NCI-H2171 treated with DMSO at 0.1 percent for 48 hours (cell line): ENCODE data around the gene ZP3.
"Not testable (repeated sequence)": the region's sequence is repeated elsewhere in the genome, so short reads cannot be mapped to it uniquely, and the experiment has no call there.

Source experiments
- DNase-seq: peaks from one replicate; lab custom pipeline; 2025; lab: John Stamatoyannopoulos, UW

The ZP3 gene

DNA sequence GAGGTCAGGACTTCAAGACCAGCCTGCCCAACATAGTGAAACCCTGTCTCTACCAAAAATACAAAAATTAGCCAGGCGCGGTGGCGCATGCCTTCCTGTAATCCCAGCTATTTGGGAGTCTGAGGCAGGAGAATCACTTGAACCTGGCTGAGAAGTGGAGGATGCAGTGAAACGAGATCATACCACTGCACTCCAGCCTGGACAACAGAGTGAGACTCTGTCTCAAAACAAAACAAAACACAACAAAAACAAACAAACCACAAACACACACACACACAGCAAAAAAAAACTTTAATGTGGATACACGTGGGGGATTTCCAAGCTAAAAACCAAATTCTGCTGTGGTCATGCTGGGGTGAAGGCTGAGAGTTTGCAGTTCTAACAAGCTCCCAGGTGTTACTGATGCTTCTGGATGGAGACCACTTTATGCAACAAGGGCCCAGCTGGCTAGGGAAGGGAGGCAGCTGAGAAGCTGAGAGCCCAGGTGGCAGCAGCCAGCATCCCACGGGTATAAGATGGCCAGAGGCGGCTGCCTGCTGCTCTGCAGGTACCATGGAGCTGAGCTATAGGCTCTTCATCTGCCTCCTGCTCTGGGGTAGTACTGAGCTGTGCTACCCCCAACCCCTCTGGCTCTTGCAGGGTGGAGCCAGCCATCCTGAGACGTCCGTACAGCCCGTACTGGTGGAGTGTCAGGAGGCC lies at the start of gene ZP3:
Gene ZP3, plus strand, starts transcription at position 538 of the 699 bp plus-strand sequence. Its CDS starts 15 bp downstream, at position 553.
- DNase-seq: peak; percentile 86

DNA sequence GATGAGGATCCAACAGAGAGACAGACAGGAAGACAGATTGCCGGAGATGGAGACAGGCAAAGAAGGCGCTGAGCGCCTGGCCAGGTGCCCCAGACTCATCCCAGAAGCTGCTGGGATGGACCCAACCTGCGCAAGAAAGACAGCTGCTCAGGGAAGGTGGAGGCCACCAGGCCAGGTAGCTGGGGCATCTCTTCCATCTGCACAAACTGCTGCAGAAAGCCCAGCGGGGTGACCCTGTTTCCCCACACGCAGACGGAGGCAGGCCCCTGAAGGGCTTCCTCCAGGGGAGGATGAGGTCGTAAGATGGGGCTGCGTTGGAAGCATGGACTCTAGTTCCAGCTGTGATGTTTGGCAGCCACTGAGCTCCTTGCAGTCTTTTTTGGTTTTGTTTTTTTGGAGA lies 49.5 kb upstream of the ZP3 start:
- no peak for DNase-seq

DNA sequence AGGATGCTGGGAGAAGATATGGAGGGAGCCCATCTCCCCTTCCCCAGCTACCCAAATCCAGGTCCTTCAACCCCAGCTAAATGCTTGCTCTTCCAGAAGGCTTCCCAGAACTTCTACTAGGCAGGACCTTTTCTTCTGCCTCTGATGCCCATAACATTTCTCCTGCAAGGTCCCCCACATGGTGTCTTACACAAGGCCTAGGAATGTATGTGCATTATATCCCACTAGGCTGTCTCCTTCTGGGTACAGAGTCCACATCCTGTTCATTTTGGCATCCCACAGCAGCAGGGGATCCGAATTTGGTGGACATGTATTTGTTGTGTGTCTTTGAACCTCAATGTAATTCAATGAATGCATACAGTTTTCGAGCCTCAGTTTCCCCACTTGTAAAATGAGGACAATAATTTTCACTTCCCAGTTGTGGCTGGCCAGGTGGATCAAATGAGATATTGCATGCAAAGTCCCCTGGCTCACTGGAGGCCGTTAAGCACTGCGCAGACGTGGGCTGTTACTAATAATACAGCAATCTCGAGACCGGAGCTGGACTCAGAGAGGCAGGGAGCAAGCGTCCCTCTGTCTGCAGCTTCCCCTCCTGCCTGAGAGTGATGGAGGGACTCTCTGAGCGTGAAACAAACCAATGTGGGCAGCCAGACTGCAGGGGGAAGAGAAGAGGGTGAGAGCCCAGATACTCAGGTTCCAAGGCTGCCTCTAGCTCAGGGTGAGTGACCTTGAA lies 47.4 kb upstream of the ZP3 start:
- no peak for DNase-seq

DNA sequence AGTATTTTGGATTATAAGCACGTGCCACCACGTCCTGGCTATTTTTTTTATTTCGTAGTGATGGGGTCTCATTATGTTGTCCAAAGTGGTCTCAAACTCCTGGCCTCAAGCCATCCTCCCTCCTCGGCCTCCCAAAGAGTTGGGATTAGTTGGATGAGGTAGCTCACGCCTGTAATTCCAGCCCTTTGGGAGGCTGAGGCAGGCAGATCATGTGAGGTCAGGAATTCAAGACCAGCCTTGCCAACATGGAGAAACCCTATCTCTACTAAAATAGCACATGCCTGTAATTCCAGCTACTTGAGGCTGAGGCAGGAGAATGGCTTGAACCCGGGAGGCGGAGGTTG lies 44.2 kb upstream of the ZP3 start:
- DNase-seq: no peak

DNA sequence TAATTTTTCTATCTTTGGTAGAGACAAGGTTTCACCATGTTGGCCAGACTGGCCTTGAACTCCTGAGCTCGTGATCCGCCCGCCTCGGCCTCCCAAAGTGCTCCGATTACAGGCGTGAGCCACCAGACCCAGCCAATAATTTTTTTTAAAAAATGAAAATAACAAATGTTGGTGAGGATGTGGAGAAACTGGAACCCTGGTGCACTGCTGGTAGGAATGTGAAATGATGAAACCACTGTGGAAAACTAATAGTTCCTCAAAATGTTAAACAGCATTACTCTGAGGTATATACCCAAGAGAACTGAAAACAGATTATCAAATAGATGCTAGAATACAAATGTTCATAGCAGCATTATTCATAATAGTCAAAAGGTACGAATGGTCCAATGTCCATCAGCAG lies 42.9 kb upstream of the ZP3 start:
- no peak for DNase-seq

DNA sequence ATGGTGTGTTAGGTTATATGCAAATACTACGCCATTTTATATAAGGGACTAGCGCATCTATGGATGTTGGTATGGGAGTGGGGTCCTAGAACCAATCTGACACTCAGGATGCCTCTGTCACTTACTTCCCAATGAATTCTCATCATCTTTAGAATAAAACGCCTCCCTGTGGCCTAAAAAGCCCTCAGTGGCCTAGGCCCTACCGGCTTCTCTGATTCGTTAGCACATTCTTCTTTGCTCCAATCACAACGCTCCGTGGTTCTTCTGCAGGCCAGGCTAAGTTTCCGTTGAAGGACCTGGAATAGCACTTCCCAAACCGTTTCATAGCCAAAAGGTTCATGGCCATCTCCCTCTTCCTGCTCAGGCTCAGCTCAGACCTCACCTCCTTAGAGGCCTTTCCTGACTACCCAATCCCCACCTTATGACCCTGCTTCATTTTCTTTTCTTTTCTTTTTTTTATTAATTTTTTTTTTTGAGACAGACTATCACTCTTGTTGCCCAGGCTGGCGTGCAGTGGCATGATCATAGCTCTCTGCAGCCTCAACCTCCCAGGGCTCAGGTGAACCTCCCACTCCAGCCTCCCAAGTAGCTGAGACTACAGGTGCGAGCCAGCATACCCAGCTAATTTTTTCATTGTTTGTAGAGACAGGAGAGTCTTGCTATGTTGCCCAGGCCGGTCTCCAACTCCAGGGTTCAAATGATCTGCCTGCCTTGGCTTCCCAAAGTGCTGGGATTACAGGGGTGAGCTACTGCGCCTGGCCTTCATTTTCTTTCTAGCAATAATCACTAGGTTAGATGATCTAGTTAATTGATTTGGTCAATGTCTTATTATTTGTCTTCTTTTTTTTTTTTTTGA lies 41.4 kb upstream of the ZP3 start:
- no peak for DNase-seq

DNA sequence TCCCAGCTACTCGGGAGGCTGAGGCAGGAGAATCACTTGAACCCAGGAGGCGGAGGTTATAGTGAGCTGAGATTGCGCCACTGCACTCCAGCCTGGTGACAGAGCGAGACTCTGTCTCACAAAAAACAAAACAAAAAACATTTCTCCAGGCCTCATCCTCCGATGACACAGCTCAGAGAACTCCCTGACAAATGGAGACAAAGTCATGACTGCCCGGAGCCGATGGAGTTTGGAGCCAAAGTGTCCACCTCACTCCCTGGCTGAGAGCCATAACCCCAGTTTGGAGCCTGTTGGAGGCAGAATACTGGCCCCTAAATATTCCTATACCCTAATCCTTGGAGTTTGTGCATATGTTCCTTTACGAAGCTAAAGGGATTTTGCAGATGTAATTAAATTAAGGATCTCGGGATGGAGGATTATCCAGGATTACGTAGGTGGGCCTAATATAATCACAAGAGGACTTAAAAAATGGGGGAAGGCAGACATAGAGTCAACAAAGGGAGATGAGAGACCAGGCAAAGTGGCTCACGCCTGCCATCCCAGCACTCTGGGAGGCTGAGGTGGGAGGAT lies 38.0 kb upstream of the ZP3 start:
- DNase-seq: no peak

DNA sequence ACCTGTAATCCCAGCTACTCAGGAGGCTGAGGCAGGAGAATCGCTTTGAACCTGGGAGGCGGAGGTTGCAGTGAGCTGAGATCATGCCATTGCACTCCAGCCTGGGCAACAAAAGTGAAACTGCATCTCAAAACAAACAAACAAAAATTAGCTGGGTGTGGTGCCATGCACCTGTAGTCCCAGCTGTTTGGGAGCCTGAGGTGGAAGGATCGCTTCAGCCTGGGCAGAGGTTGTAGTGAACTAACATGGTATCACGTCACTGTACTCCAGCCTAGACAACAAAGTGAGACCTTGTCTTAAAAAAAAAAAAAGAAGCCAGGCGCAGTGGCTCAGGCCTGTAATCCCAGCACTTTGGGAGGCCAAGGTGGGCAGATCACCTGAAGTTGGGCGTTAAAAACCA lies 37.0 kb upstream of the ZP3 start:
- not testable (repeated sequence) for DNase-seq

DNA sequence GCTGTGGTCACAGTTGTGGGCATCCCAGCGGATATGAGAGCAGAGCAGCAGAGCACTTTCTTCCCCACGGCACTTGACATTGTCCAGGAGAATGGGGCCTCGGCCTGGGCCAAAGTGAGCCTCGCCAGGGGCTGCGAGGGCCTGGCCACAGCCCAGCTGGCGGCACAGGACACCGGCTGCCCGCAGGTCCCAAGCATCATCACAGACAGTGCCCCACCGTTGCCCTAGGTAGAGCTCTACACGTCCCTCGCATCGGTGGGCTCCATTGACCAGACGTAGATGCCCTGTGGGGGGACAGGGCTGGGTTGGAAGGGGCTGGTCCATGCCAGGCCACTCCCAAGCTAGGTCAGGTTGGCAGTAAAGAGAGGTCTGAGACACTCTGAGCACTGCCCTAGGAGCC lies 34.7 kb upstream of the ZP3 start:
- DNase-seq: no peak

DNA sequence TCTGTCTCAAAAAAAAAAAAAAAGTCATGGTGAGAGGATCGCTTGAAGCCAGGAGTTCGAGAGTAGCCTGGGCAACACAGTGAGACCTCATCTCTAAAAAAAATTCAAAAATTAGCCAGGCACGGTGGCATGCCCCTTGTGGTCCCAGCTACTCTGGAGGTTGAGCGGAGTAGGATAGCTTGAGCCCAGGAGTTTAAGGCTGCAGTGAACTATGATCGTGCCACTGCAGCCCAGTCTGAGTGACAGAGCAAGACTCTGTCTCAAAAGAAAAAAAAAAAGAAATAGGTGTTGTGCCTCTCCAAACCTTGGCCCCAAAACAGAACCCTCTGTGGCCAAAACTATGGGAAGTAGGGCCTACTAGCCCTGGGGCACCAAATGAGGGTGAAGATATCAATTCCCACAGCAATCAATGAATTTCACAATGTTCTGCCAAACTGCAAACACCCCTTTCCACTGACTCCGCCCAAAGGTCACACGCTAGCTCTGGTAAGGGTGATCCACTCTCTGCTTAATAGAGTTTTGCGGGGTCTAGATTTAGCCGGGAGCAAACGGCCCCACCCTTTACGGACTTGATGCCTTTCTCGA lies 32.1 kb upstream of the ZP3 start:
- no peak for DNase-seq

DNA sequence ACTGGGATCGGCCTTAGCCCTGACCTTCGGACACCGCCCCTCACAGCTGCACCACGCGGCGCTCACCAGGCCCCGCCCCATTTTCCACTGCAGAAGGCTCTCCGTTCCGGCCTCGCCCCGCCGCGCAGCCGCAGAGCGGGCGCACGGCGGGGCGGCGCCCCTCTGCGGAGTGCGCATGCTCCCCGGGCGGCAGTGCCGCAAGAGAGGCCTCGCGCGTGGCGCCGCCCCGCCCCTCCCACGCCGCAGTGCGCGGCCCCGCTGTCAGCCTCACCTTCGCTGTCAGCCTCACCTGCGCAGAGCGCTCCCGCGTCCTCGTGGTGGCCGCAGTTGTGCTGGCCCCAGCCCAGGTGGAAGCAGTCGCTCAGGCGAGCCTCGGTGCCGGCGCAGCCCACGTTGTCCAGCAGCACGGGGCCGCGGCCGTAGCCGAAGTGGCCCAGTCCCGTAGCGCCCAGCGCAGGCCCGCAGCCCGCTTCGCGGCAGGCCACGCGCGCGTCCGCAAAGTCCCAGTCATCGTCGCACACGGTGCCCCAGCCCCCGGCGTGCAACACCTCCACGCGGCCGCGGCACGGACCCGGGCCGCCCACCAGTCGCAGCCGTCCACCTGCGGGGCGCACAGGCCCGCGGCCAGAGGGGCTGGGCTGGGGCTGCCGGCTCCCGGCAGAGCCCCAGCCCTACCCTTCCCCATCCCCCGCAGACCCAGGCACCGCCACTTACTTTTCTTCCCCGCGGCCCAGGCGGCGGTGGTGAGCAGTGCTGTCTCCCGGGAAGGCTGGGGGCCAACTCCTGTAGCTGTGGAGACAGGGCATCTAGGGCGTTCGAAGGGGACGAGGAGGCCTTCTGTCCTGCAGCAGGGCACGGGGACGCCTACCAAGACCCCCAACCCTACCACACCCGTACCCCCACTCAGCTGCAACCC lies 31.4 kb upstream of the ZP3 start:
- peak; percentile 89 for DNase-seq

DNA sequence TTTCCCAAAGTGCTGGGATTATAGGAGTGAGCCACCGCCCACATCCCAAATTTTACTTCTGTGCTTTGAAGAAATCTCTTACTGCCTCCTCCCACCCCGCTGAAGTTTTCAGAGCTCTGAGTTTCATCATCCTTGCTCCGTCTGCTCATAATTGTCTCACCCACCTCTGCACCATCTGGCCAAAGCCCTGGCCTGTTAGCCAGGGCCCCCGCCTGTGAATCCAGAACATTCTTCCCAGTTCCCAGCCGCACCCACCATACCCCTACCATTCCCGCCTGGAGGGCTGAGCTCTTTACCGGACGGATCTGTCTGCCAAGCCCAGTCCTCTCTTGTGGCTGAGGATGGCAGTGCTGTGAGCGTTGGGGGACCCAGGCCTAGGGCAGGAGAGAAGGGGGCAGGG lies 29.8 kb upstream of the ZP3 start:
- peak; percentile 21 for DNase-seq

DNA sequence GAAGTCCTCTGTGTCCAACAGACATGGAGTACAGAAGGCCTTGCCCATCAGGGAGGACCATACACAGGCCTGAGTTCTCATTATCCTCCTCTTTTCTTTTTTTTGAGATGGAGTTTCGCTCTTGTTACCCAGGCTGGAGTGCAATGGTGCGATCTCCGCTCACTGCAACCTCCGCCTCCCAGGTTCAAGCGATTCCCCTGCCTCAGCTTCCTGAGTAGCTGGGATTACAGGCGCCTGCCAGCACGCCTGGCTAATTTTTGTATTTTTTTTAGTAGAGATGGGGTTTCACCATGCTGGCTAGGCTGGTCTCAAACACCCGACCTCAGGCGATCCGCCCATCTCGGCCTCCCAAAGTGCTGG lies 29.2 kb upstream of the ZP3 start:
- not testable (repeated sequence) for DNase-seq

DNA sequence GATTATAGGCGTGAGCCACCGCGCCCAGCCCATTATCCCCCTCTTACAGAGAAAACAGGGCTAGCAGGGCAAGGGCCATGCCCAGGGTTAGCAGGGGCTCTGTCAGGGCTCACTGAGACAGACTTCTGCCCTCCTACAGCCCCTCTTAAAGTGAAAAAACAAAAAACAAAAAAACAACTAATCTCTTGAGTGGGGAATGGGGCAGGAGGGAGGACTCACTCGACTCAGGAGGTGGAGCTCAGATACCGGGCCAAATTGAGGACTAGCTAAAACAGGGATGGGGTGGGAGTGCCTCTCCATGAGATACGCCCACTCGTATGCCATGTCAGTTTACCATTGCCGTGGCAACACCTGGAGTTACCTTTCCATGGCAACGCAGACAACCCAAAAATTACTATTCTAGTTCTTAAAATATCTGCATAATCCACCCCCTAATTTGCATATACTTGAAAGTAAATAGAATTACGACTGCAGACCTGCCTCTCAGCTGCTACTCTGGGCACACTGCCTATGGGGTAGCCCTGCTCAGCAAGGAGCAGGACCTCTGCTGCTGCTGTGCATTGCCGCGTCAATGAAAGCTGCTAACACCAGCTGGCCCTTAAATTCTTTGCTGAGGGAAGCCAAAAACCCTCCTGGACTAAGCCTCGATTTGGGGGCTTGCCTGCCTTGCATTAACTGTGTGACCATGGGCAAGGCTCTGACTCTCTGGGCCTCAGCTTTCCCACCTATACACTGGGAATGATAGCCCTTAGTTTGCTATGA lies 28.6 kb upstream of the ZP3 start:
- peak; percentile 66 for DNase-seq

DNA sequence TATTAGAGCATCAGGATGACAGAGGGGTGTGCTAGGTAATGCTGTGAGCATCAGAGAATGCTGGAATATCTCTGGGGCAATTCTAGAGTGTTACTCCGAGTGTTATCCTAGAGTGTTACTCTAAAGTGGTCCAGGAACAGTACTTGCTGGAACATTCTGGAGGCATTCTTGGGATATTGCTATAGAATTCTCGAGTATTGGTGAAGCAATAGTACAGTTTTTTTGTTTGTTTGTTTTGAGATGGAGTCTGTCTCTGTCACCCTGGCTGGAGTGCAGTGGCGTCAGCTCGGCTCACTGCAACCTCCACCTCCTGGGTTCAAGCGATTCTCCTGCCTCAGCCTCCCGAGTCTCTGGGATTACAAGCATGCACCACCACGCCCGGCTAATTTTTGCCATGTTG lies 27.9 kb upstream of the ZP3 start:
- no peak for DNase-seq

DNA sequence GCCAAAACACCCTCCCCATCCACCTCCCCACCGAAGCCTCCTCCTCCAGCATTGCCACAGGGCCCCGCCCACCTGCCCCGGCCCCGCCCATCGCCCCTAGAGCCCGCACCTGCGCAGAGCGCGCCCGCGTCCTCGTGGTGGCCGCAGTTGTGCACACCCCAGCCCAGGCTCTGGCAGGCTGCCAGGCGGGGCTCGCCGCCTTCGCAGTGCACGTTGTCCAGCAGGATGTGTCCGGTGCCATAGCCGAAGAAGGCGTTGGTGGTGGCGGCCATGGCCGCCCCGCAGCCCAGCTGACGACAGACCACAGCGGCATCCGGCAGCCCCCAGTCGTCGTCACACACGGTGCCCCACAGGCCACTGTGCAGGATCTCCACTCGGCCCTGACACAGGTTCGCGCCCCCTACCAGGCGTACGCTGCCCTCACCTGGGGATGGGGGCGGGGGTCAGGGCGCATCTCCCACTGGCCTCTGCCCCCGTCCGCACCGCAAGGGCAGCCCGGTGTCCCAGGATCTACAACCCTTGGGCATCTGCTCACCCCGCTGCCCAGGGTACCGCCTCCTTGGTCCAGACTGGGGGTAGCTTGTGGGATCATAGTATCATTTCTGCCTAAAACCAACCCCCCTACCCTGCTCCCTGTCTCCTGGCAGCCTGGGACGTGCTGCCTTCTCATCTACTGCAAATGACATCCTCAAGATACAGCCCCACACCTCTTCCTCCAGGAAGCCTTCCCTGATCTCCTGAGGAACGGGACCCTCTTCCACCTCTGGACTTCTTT lies 27.2 kb upstream of the ZP3 start:
- peak; percentile 57 for DNase-seq

DNA sequence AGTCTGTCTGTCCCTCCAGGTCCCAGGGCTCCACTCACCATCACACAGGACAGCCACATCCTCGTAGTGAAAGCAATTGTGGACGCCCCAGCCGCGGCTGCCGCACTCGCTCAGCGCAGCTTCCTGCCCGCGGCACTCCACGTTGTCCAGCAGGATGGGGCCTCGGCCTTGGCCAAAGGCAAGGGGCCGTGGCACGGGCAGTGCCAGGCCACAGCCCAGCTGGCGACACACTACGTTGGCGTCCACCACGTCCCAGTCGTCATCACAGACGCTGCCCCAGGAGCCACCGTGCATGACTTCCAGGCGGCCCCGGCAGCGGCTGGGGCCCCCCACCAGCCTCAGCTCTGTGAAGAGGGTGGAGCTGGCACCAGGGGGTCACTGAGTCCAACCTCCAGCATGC lies 24.5 kb upstream of the ZP3 start:
- DNase-seq: no peak

DNA sequence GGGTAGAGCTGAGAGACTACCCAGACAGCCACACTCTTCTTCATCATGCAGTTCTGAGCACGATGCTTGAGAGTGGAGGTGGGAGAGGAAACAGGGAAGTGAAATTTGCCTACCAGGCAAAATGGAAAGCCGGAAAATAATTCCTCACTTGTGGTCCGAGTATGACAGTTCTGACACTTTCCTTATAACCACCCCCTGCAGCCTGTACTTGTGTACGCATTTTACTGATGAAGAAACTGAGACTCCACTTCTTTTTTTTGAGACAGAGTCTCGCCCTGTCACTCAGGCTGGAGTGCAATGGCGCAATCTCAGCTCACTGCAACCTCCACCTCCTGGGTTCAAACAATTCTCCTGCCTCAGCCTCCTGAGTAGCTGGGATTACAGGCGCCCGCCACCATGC lies 21.7 kb upstream of the ZP3 start:
- DNase-seq: not testable (repeated sequence)

DNA sequence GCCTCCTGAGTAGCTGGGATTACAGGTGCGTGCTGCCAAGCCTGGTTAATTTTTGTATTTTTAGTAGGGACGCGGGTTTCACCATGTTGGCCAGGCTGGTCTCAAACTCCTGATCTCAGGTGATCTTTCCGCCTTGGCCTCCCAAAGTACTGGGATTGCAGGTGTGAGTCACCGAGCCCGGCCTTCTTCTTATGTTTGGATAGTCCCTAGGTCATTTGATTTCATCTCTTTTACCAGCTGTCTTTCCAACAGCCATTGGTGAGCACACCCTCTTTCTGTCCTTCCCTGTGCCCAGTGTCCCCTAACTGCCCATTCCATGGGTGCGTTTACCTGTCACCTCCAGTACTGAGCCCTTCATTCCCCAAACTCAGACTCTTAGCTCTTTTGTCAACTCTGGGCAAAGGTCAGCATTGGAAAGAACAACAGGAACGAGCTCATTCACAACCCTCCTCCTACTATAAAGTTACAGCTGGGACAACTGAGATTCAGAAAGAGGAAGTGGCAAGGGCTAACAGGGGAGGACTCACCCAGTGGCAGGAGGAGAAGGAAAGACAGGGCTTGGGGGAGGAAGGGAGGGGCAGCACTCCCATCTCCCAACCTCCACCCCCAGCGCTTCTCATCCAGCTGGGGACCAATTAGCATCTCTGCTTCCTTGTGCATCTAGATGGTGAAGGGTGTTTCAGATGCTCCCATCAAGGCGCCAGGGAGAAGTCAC lies 20.8 kb upstream of the ZP3 start:
- no peak for DNase-seq
